ENCODE measurements around the gene EML6. TPM values are rescaled to one million over a fixed set of nuclear protein-coding genes. Genes with fewer than 3 reads are reported as not detected.

Gene EML6
- total RNA-seq, 1 experiment from 2014 or later: 1.5 TPM

DNA sequence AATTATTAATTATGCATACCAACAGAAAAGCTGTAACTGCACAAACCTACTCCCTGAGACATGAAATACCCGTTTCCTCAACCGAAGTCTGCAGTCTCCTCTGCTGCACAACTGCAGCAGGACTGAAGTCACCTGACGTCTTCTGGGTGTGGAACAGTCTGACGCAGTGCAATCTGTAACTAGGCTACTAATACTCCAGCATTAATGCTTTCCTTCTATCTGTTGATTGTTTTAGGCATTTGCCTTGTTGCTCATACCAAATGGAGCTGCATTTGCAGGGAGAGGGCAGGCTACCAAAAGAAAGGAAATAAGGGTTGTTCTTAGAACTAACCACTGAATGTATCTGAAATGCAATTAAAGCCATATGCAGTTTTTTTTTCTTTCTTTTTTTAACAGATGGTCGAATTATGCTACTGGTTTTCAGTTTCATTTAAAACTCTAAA is 286.7 kb downstream of the EML6 start:
- Histone ChIP-seq H2BK5ac (ENCODE audit: insufficient read length, low read length) (no peak overlapping the region), H3K4me1 (ENCODE audit: insufficient read depth, low read length) (peaks cover 3% of the 10 kb centered on the region), H3K23me2 (ENCODE audit: insufficient read length, low read depth, low read length, poor library complexity, severe bottlenecking) (no peaks in the 10 kb centered on the region), H3K56ac (ENCODE audit: insufficient read length, low read depth, low read length) (no peak overlapping the region), H4K20me1 (ENCODE audit: control insufficient read depth, insufficient read depth, insufficient read length) (no peaks in the 10 kb centered on the region), H4K8ac (replicated peaks; ENCODE audit: insufficient read length, low read depth, low read length) (no peak overlapping the region), H3K27me3 (ENCODE audit: insufficient read depth, low read length) (no peaks in the 10 kb centered on the region), H3K14ac (ENCODE audit: insufficient read depth, low read length) (no peak overlapping the region), H3K4me2 (ENCODE audit: insufficient read depth, insufficient read length, low read length) (no peak overlapping the region), H3K9ac (ENCODE audit: extremely low read depth, insufficient read length, low read length) (no peak overlapping the region), H2BK12ac (ENCODE audit: insufficient read length, low read depth, low read length) (no peak overlapping the region), H3K27ac (ENCODE audit: insufficient read length, low read depth, low read length) (no peak overlapping the region), H3K4ac (ENCODE audit: low read depth, low read length) (no peak overlapping the region), H3T11ph (ENCODE audit: low read length) (no peak overlapping the region), H4K5ac (ENCODE audit: insufficient read length, low read depth, low read length) (no peak overlapping the region), H2BK15ac (ENCODE audit: low read depth, low read length) (no peak overlapping the region), H3K79me1 (ENCODE audit: insufficient read depth, low read depth, low read length, poor library complexity, severe bottlenecking) (peaks cover 5% of the 10 kb centered on the region), H2BK20ac (ENCODE audit: low read depth, low read length, poor library complexity, severe bottlenecking) (no peak overlapping the region), H2BK120ac (ENCODE audit: low read depth, low read length, poor library complexity, severe bottlenecking) (no peak overlapping the region), H2AK5ac (ENCODE audit: insufficient read length, low read length) (no peak overlapping the region), H3K79me2 (ENCODE audit: insufficient read depth, low read length) (peaks cover 41% of the 10 kb centered on the region), H3K23ac (ENCODE audit: insufficient read length, low read depth, low read length) (no peak overlapping the region), H4K91ac (ENCODE audit: insufficient read length, low read depth, low read length) (no peak overlapping the region), H3K18ac (ENCODE audit: insufficient read length, low read depth, low read length) (no peak overlapping the region), H2AFZ (ENCODE audit: low read length) (no peak overlapping the region), H3K9me3 (ENCODE audit: control insufficient read depth, low read depth, low read length) (no peaks in the 10 kb centered on the region)
- no peaks in the 10 kb centered on the region for H3K27me3 Mint-ChIP-seq (ENCODE audit: low read depth)
- no peaks in the 10 kb centered on the region for H3K36me3 Mint-ChIP-seq (ENCODE audit: insufficient read depth in 1 of 3, low read depth in 3 of 3)
- no peaks in the 10 kb centered on the region for H3K9me3 Mint-ChIP-seq
- H3K27ac Mint-ChIP-seq: peak overlapping the region; percentile 36 to 57 (median 43); a peak in 4 of 7 replicates
- peaks cover 54 to 66% of the 10 kb centered on the region in 2 experiments for H3K4me1 Mint-ChIP-seq
- H3K4me3 Mint-ChIP-seq: no peak overlapping the region
- no peak for DNase-seq
- TF ChIP-seq, protein P1, sequence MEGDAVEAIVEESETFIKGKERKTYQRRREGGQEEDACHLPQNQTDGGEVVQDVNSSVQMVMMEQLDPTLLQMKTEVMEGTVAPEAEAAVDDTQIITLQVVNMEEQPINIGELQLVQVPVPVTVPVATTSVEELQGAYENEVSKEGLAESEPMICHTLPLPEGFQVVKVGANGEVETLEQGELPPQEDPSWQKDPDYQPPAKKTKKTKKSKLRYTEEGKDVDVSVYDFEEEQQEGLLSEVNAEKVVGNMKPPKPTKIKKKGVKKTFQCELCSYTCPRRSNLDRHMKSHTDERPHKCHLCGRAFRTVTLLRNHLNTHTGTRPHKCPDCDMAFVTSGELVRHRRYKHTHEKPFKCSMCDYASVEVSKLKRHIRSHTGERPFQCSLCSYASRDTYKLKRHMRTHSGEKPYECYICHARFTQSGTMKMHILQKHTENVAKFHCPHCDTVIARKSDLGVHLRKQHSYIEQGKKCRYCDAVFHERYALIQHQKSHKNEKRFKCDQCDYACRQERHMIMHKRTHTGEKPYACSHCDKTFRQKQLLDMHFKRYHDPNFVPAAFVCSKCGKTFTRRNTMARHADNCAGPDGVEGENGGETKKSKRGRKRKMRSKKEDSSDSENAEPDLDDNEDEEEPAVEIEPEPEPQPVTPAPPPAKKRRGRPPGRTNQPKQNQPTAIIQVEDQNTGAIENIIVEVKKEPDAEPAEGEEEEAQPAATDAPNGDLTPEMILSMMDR (conservative IDR thresholded peaks at IDR 0.05): no peak
- WGBS (ENCODE audit: extremely low coverage, insufficient read length, low lambda C conversion rate): no CpG with 5 or more reads among the region's 5 CpGs
